IPS DF 4.7 (cell line): ENCODE data around the gene GPR83.
"Not testable (repeated sequence)": the region's sequence is repeated elsewhere in the genome, so short reads cannot be mapped to it uniquely, and the experiment has no call there.

Experiments
- DNase-seq: peaks from one replicate; pipeline ENCODE4 v3.0.0-alpha.2; 2013; ENCODE audit warnings: low spot score; ENCODE audit errors: extremely low read depth

GPR83 gene

GRCh38 chr11:94370576-94370975 is 30.6 kb downstream of the GPR83 start:
- not testable (repeated sequence) for DNase-seq

GRCh38 chr11:94350850-94351563 is 50.2 kb downstream of the GPR83 start:
- DNase-seq: not testable (repeated sequence)

- DNase-seq: not testable (repeated sequence)
Observed at GRCh38 chr11:94346311-94346710, 54.9 kb downstream of the GPR83 start.

DNA sequence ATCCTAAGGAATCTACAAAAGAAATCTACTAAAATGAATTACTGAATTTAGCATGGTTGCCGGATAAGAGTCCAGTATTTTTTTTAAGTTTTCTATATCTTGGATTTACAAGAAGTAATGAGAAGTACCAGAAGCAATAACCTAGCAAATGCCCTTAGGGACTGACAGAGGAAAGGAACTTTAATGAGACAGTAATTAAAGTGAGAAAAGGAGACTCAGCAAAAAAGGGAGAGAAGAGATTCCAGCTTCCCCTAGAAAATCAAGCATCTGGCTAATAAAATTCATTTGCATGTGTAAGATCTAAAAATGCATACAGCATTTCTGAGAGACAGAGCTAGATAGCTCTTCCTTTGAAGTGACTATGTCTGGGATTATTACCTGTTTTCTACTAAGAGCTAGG is 57.7 kb downstream of the GPR83 start:
- DNase-seq: no peak

DNA sequence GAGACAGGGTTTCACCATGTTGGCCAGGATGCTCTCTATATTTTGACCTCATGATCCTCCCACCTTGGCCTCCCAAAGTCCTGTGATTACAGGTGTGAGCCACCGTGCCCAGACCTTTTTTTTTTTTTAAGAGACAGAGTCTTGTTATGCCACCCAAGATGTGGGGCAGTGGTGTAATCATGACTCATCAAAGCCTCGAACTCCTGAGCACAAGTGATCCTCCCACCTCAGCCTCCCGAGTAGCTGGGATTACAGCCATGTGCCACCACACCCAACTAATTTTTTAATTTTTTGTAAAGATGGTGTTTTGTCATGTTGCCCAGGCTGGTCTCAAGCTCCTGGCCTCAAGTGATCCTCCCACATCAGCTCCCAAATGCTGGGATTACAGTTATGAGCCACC is 59.0 kb downstream of the GPR83 start:
- no peak for DNase-seq

GRCh38 chr11:94338651-94339050 is 62.6 kb downstream of the GPR83 start:
- DNase-seq: no peak

DNA sequence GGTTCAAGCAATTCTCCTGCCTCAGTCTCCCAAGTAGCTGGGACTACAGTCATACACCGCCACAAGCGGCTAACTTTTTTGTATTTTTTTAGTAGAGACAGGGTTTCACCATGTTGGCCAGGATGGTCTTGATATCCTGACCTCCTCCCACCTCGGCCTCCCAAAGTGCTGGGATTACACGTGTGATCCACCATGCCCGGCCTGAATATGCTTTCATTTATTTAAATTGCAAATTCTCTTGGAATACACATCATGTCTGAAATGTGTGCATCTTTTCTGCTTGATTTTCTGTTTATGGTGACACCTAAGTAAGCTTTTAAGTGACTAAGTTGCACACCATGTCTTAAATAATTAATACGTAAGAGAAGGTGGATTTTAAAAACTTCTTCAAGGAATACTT is 65.2 kb downstream of the GPR83 start:
- DNase-seq: no peak

DNA sequence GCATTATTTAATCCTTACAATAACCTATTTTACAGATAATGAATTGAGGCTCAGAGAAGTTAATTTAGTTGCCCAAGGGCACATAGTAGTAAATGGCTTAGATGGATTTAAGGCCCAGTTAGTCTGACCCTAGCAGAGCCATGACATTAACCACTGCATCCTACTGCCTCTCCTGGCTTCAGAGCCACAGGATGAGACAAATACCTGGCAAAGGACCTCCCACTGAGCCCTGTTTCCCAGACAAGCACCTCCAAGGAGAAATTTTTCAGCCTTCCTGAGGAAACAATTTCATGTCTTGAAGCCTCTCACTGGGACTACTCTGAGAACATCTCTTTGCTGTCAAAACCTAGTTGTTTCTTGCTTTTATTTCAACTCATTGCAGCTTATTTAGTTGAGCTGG is 68.4 kb downstream of the GPR83 start:
- DNase-seq: no peak

- DNase-seq: no peak
Observed at GRCh38 chr11:94330789-94331188, 70.4 kb downstream of the GPR83 start.

GRCh38 chr11:94329501-94329900 is 71.7 kb downstream of the GPR83 start:
- no peak for DNase-seq

- no peak for DNase-seq
Observed at GRCh38 chr11:94328587-94329080, 72.6 kb downstream of the GPR83 start.
